Superior temporal gyrus (tissue), 1 donor: ENCODE data around the gene HYAL4.
"Not testable (repeated sequence)": the region's sequence is repeated elsewhere in the genome, so short reads cannot be mapped to it uniquely, and the experiment has no call there.

Experiments used
- DNase-seq: peaks from one replicate; pipeline ENCODE4 v3.0.0-alpha.2; 2016; ENCODE audit errors: extremely low spot score

HYAL4 gene

GRCh38 chr7:123846217-123846891 lies 1.4 kb downstream of the HYAL4 start:
- DNase-seq, result no peak

- DNase-seq, result no peak
Observed at GRCh38 chr7:123847868-123848267, 2.9 kb downstream of the HYAL4 start.

GRCh38 chr7:123849855-123850254 lies 4.9 kb downstream of the HYAL4 start:
- no peak for DNase-seq

- not testable (repeated sequence) for DNase-seq
Observed at GRCh38 chr7:123851404-123851803, 6.4 kb downstream of the HYAL4 start.

- DNase-seq, result not testable (repeated sequence)
Observed at GRCh38 chr7:123854291-123854690, 9.3 kb downstream of the HYAL4 start.

DNA sequence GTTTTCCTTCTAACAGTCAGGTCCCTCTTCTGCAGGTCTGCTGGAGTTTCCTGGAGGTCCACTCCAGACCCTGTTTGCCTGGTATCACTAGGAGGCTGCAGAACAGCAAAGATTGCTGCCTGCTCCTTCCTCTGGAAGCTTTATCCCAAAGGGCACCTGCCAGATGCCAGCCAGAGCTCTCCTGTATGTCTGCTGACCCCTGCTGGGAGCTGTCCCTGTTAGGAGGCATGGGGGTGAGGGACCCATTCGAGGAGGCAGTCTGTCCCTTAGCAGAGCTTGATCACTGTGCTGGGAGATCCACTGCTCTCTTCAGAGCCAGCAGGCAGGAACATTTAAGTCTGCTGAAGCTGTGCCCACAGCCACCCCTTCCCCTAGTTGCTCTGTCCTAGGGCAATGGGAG lies 11.5 kb downstream of the HYAL4 start:
- DNase-seq, result not testable (repeated sequence)

GRCh38 chr7:123860848-123861247 lies 15.9 kb downstream of the HYAL4 start:
- no peak for DNase-seq

DNA sequence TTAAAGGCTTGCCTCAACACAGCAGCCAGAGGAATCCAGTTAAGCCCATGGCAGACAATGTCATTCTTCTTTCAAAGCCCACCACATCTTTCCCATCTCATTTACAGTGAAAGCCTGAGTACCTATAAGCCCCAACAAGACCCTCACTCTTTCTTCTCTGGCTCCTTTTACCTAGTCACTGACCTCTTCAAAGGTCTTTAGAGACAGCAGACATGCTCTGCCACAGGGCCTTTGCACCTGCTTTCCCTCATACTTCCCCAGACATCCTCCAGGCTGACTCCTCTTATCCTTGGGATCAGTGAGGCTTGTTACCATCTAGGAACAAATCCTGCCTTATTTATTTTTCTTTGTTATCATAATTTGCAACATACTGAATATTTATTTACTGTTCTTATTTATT lies 17.8 kb downstream of the HYAL4 start:
- DNase-seq, result no peak

DNA sequence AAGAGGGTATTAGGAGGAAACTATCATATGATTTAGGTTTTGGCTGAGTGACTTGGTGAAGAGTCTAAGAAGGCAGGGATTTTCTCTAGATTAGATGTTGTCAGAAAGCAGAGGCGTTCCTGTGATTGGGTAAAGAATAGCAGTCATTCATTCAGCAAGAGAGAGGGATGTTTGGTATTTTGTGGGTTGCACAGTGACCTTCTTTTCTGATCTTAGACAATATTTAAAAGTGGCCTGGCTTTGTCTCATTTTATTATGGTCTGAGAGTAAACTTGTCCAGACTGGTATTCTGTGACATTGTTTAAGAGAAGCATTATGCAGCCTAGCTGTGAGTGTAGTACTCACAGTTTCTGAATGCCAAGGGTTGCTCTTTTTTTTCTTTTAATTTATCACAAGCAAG lies 18.5 kb downstream of the HYAL4 start:
- DNase-seq, result no peak

- no peak for DNase-seq
Observed at GRCh38 chr7:123864012-123864411, 19.0 kb downstream of the HYAL4 start.

GRCh38 chr7:123864436-123864835 lies 19.5 kb downstream of the HYAL4 start:
- no peak for DNase-seq

DNA sequence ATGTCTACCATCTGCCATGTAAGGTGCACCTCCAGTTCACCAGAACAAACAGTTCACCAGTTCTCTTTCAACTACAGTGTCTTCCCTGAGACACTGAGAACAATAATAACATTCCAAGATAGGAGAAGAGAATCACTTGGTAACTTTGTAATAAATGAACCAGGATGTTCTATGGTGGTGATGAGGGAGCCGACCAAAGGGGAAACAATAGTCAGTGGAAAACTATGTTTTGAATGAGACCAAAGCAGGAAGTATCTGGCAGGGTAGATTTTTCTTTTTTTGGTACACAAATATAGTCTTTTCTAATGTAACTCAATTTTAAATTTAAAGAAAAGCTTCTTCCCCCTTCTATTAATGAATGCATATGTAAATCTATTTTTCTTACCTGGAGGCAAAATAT lies 20.0 kb downstream of the HYAL4 start:
- no peak for DNase-seq

GRCh38 chr7:123865517-123866117 lies 20.6 kb downstream of the HYAL4 start:
- DNase-seq, result peak; percentile 84

GRCh38 chr7:123867225-123867624 lies 22.3 kb downstream of the HYAL4 start:
- DNase-seq, result no peak

- peak; percentile 51 for DNase-seq
Observed at GRCh38 chr7:123871998-123872867, 27.3 kb downstream of the HYAL4 start.

- no peak for DNase-seq
Observed at GRCh38 chr7:123872908-123873307, 27.9 kb downstream of the HYAL4 start.

DNA sequence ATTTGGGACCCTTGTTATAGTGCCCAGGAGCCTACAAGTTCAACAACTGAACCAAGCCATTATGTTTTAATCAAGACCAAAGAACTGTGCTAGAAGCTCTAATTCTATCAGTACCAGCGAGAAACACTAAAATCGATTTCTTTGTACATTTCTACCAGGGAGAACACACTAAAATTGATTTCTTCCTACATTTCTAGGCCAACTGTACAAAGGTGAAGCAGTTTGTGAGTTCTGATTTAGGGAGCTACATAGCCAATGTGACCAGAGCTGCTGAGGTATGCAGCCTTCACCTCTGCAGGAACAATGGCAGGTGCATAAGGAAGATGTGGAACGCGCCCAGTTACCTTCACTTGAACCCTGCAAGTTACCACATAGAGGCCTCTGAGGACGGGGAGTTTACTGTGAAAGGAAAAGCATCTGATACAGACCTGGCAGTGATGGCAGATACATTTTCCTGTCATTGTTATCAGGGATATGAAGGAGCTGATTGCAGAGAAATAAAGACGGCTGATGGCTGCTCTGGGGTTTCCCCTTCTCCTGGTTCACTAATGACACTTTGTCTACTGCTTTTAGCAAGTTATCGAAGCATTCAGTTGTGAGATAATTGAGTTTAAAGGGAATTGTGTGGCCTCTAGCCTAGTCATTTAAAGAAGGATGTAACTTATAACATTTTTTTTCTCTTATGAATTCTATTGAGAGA lies 31.7 kb downstream of the HYAL4 start:
- DNase-seq, result no peak

DNA sequence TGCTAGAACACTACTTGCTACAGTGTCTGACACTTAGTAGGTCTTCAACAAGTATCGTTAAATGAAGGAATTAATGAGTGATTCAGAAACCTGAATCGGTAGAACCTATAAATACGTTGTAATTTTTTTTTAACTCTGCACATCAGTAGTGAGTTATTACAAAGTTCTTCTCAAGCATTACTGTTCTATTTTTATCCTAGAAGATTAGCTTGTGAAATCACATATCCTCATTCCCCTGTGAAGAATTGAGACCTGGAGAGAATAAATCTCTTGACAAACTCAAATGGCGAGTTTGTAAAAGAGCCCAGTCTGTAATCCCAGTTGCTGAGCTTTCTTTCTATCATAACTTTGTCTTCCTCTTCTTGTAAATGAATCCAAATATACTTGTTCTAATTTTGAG lies 34.7 kb downstream of the HYAL4 start:
- no peak for DNase-seq

DNA sequence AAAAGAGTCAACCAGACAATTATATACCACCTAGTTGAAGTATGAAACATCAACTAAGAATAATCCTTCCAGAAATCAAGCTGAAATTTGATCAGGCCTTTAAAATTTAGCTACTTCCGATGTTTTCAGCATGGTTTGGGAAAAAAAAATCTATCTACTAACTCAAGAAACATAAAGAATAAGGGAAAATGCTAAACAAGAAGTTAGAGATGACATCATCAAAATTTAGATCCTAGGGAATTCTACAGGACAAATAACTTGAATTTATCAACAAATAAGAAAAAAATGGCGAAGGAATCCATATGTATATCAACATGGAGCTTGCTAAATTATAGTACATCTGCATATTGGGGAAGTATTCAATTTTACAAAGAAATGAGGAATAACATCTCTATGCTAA lies 36.3 kb downstream of the HYAL4 start:
- no peak for DNase-seq

DNA sequence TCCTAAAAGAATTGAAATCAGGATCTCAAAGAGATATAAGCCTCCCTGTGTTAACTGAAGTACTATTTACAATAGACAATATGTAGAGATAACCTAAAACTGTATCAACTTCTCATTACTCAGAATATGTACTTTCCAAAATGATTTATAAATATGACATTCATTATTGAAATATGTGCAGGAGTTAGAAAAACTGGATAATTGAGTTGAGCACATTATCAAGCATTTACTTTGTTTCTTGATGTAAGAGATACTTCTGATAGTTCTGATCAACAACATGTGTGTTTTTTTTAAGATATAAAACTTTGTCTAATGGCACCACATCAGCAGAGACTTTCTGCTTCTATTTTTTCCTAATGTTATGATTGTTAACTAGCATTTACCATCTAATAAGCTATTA lies 38.2 kb downstream of the HYAL4 start:
- DNase-seq, result no peak

- DNase-seq, result no peak
Observed at GRCh38 chr7:123888192-123888591, 43.2 kb downstream of the HYAL4 start.

GRCh38 chr7:123894753-123895152 lies 49.8 kb downstream of the HYAL4 start:
- DNase-seq, result not testable (repeated sequence)
